Stomach (tissue), 9 donors: ENCODE measurements around the gene PPP1R12C. TPM values are rescaled to one million over a fixed set of nuclear protein-coding genes. Genes with fewer than 3 reads are reported as not detected.
A peak's percentile ranks its signal among the peaks of the same experiment; 100 is the strongest.

Experiments used
- DNase-seq, 2 donors: peaks; one replicate each; pipeline versions ENCODE4 v3.0.0 to v3.0.0-alpha.2; 2013 to 2019
- H3K27ac ChIP-seq, 5 donors: fragments of 200-600 bp in 4 of 5; sonication (generic) in 4 of 5; one replicate each; pipeline ENCODE4 v1.5.1; 2013 to 2019; ENCODE audit warnings: mild to moderate bottlenecking in 1 of 5, moderate library complexity in 1 of 5
- H3K27me3 ChIP-seq, 3 donors: fragments of 200-600 bp; sonication (generic); one replicate each; pipeline ENCODE4 v1.5.1; 2017 to 2019; ENCODE audit warnings: mixed run types in 1 of 3
- H3K36me3 ChIP-seq, 4 donors: fragments of 200-600 bp; sonication (generic); 1 replicate in 3 of 4; 2 replicates in 1 of 4; pipeline ENCODE4 v1.5.1; 2016 to 2019
- H3K4me1 ChIP-seq, 4 donors: fragments of 200-600 bp; sonication (generic); one replicate each; pipeline ENCODE4 v1.5.1; 2016 to 2019
- H3K4me3 ChIP-seq, 4 donors: fragments of 200-600 bp; sonication (generic) in 3 of 4; one replicate each; pipeline ENCODE4 v1.5.1; 2016 to 2019; ENCODE audit warnings: mild to moderate bottlenecking in 1 of 4
- H3K9me3 ChIP-seq, 4 donors: fragments of 200-600 bp; sonication (generic); one replicate each; pipeline ENCODE4 v1.5.1; 2016 to 2019
- EP300 ChIP-seq: sonication (generic); formaldehyde crosslinking; IDR thresholded peaks from one replicate; pipeline ENCODE4 v1.6.1; 2017; ENCODE audit warnings: antibody characterized with exemption
- POLR2A ChIP-seq, 4 donors: fragments of 450-650 bp; IDR thresholded peaks; one replicate each; pipeline ENCODE4 v1.6.1; 2016; ENCODE audit warnings: antibody characterized with exemption in 4 of 4, control low read depth in 2 of 4, mild to moderate bottlenecking in 1 of 4, moderate library complexity in 1 of 4
- POLR2AphosphoS5 ChIP-seq, 3 donors: sonication (generic); formaldehyde crosslinking; IDR thresholded peaks; one replicate each; pipeline ENCODE4 v1.6.1; 2016; ENCODE audit warnings: antibody characterized with exemption in 3 of 3
- WGBS, 5 donors: extraction: QIAGEN DNeasy Blood & Tissue Kit in 3 of 5; methylation state at CpG; one replicate each; pipeline versions ENCODE4 v1.1.5 to v1.1.7; 2013 to 2018; 5-methylcytosine and 5-hydroxymethylcytosine counted together
- intact Hi-C: fragments of 100-400 bp; cut with DNase I; formaldehyde crosslinking; loops from one replicate; pipeline ENCODE4 v1.15.1; 2023; ENCODE audit warnings: low total_unique reads
- polyA plus RNA-seq, 3 donors: library from polyadenylated mRNA; stranded (reverse); fragments of 200-250 nt; gene quantifications; one replicate each; pipeline ENCODE4 v1.2.3, GENCODE V29; 2013
- total RNA-seq, 5 donors: library from RNA; depleted of rRNA; stranded (reverse); fragments of >200 nt; gene quantifications; one replicate each; pipeline versions ENCODE4 v1.1.0 to v1.2.3, GENCODE V29; 2014 to 2016
- TF ChIP-seq, protein P1 (sequence below), 7 experiments: fragments of 450-650 bp in 4 of 7; fragments of 200-600 bp in 3 of 7; sonication (generic) in 3 of 7; IDR thresholded peaks; one replicate each; pipeline ENCODE4 v1.5.1; 2016 to 2019; ENCODE audit warnings: antibody characterized with exemption in 7 of 7, control low read depth in 2 of 7, mild to moderate bottlenecking in 1 of 7
- donor health status: healthy with polysubstance abuse.
- donor health status: Bipolar disorder and iron deficiency.
- donor health status: healthy.

Gene PPP1R12C
- total and polyA plus RNA-seq, 8 donors, result 52.7 to 261 (median 131) TPM

DNA sequence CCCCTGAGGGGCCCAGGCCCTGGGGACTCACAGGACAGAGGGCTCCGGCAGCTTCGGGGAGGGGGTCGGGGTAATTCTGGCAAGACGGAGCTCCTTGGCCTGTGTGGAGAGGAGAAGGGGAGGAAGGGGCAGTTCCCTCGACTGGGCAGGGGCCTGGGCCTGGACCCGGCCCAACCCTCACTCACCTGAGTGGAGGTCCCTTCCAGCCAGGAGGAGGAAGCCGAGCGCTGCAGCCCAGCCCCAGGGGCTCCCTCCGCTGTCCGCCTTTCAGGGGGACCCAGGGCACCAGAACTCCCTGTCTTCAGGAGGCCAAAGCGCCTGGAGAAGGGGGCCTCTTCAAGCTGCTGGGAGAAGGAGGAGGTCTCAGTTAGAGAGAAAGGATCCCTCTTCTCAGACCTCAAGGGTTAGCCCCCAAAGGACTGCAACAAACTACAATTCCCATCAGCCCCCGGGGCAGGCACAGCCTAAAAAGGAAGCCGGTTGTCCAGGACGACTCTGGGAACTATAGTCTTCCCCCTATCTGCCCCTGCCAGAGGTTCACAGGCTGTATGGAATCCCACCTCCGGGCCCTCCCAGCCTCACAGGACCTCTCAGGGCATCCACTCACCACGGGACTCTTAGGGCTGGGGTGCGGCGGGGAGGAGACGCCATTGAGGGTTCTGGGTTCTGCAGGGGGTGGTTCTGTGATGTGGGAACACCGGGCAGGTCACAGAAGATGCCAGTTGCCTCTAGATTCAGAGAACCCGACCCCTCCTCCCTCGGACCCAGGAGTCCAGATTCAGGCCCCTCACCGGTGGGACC is 22.0 kb downstream of the PPP1R12C start:
- intact Hi-C loops, result no loop called here

DNA sequence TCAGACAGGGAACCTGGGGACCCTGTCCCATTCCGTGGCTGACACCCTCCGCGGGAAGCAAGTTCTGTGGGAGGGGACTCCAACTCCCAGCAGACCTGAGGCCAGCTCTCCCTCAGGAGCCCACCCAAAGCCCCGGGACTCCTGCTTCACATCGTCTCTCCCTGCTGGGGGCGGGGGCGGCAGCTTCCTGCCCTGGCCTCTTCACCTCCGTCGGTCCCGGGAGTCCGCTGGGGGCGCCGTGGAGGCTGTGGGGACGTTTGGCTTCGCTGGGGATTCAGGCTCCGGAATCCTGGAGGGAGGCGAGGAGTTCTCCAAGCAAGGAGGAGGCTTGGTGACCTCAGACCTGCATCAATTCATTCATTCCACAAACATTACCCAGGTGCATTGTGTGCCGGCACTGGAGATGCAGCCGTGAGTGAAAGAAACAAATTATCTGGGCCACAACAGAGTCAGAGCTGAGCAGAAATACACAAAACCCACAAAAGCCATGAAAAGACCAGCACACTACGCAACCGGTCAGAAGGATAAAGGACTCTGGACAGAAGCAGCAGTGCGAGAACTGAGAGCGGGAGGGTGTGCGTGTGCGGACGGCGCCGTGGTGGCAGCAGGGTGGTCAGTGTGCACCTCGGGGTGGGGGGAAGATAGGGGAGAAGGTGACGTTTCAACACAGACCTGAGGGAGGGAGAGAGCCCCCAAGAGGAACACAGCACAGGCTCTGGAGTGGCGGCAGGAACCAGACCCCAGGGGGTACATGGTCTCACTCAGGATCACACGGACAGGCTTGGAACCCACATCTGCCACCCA is 22.8 kb downstream of the PPP1R12C start:
- no peak for TF ChIP-seq POLR2AphosphoS5 (IDR thresholded peaks at IDR 0.05)
- no peak for TF ChIP-seq EP300
- no peak for TF ChIP-seq POLR2A (IDR thresholded peaks at IDR 0.05)
- TF ChIP-seq, protein P1, sequence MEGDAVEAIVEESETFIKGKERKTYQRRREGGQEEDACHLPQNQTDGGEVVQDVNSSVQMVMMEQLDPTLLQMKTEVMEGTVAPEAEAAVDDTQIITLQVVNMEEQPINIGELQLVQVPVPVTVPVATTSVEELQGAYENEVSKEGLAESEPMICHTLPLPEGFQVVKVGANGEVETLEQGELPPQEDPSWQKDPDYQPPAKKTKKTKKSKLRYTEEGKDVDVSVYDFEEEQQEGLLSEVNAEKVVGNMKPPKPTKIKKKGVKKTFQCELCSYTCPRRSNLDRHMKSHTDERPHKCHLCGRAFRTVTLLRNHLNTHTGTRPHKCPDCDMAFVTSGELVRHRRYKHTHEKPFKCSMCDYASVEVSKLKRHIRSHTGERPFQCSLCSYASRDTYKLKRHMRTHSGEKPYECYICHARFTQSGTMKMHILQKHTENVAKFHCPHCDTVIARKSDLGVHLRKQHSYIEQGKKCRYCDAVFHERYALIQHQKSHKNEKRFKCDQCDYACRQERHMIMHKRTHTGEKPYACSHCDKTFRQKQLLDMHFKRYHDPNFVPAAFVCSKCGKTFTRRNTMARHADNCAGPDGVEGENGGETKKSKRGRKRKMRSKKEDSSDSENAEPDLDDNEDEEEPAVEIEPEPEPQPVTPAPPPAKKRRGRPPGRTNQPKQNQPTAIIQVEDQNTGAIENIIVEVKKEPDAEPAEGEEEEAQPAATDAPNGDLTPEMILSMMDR (IDR thresholded peaks at IDR 0.05), result no peak
- Histone ChIP-seq H3K36me3 (peaks cover 55 to 81% (median 74%) of the 10 kb centered on the region in 4 donors), H3K27ac (no peak overlapping the region), H3K4me3 (no peak overlapping the region), H3K4me1 (peaks cover 0 to 16% (median 0%) of the 10 kb centered on the region in 4 donors), H3K27me3 (no peaks in the 10 kb centered on the region), H3K9me3 (no peaks in the 10 kb centered on the region)
- WGBS, 5 donors, result 86 to 90% (median 90%) methylated on average over 26 to 32 of the region's 32 CpGs
- DNase-seq, result no peak
- intact Hi-C loops, result no loop called here

More for the DNA sequence above, 22.0 kb downstream of the PPP1R12C start:
- no peak for DNase-seq
- Histone ChIP-seq H3K27ac (no peak overlapping the region), H3K4me1 (peaks cover 0 to 19% (median 0%) of the 10 kb centered on the region in 4 donors), H3K9me3 (no peaks in the 10 kb centered on the region), H3K36me3 (peaks cover 54 to 82% (median 76%) of the 10 kb centered on the region in 4 donors), H3K27me3 (no peaks in the 10 kb centered on the region), H3K4me3 (no peak overlapping the region)
- WGBS, 5 donors, result 81 to 92% (median 89%) methylated on average over 16 to 23 of the region's 23 CpGs
- TF ChIP-seq EP300, result no peak
- no peak for TF ChIP-seq POLR2A (IDR thresholded peaks at IDR 0.05)
- TF ChIP-seq, protein P1 (IDR thresholded peaks at IDR 0.05), result no peak
- TF ChIP-seq POLR2AphosphoS5 (IDR thresholded peaks at IDR 0.05), result no peak

DNA sequence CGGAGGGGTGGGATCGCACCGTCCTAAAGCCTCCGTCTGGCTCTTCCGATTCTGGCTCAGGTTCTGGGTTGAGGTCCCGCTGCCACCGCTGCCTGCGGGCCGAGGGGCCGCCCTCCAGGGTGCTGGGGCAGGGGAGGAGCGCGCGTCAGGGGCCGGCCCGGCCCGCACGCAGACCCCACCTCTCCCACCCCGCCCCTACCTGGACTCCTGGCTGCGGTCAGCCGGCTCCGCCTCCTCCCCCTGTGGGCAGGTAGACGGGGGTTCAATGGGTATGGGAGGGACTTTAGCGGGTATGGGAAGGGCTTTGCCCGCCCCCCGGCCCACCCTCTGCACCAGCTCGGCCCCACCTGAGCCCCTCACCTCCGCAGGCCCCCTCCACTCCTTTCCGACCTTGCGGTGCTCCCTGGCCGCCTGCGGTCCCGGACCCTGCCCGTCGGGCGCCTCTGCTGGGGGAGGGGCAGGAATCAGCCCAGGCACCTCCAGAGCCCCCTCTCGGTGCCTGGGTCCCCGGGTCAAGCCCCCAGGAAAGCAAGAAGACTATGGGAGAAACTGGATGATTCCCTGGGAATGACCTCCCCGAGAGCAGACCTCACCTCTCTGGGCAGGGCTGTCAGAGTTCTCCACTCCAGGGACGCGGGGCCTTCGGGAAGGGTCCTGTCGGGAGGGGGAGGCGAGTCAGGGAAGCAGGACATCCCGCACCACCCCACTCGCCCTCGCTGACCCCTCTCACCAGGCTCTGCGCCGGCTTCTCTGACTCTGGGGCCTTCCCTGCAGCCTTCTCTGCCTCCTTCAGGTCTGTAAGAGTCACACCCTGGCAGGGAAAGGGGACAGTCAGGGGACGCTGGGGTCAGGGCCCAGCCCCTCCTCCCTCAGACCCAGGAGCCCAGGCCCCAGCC is 24.8 kb downstream of the PPP1R12C start:
- Histone ChIP-seq H3K9me3 (no peaks in the 10 kb centered on the region), H3K27me3 (no peaks in the 10 kb centered on the region), H3K27ac (no peak overlapping the region), H3K36me3 (peaks cover 43 to 71% (median 60%) of the 10 kb centered on the region in 4 donors), H3K4me3 (no peak overlapping the region), H3K4me1 (peaks cover 9 to 22% (median 13%) of the 10 kb centered on the region in 4 donors)
- intact Hi-C loops, result no loop called here
- DNase-seq, result peak in 1 of 2 donors; percentile 50
- TF ChIP-seq EP300 (no peak), POLR2A (IDR thresholded peaks at IDR 0.05) (no peak), POLR2AphosphoS5 (IDR thresholded peaks at IDR 0.05) (no peak)
- TF ChIP-seq, protein P1 (IDR thresholded peaks at IDR 0.05), result no peak
- WGBS, 5 donors, result 88 to 94% (median 88%) methylated on average over 31 to 49 of the region's 49 CpGs
